ENCODE data around the gene MACROD1.

DNA sequence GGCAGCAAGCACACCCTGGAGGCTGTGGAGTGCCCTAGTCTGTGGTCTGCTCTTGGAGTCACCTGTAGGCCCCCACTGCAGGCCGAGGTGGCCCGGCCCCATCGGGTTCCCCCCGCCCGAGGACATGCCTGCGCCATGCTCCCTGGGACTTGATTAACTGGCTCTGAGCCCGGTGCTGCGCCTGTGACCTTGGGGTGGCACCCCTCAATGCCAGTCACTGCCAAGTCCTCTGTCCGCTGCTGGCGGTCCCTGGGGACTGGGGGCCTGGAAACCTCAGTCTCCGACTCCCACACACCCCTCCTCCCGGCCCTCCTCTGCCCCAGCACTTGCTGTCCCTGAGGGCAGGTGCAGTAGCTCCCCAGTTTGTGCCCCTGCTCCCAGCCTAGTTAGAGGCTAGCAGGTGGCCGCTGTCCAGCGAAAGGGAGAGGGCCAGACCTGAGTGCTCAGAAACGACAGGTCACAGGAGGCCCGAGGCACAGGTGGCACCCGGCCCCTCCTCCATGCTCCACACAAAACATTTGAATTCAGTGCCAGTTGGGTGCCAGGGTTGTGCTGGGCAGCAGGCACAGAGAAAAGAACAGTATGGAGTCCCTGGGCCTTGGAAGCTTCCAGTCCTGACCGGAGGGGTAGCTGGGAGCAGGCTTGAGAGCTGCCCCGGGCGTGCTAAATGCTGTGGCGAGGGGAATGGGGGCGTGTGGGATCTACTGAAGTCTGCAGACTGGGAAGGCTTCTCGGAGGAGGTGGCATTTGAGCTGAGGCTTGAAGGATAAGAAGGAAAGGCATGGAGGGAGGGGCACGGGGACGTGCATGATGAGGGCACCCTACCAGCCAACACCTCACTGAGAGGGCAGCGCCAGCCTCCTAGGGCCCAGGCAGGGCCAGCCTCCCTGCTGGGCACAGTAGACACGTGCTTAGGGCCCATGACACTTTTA is 146.5 kb downstream of the MACROD1 start:
- TF ChIP-seq, protein P1, sequence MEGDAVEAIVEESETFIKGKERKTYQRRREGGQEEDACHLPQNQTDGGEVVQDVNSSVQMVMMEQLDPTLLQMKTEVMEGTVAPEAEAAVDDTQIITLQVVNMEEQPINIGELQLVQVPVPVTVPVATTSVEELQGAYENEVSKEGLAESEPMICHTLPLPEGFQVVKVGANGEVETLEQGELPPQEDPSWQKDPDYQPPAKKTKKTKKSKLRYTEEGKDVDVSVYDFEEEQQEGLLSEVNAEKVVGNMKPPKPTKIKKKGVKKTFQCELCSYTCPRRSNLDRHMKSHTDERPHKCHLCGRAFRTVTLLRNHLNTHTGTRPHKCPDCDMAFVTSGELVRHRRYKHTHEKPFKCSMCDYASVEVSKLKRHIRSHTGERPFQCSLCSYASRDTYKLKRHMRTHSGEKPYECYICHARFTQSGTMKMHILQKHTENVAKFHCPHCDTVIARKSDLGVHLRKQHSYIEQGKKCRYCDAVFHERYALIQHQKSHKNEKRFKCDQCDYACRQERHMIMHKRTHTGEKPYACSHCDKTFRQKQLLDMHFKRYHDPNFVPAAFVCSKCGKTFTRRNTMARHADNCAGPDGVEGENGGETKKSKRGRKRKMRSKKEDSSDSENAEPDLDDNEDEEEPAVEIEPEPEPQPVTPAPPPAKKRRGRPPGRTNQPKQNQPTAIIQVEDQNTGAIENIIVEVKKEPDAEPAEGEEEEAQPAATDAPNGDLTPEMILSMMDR (IDR thresholded peaks at IDR 0.05) = no peak
- no peak for TF ChIP-seq EZH2 (IDR thresholded peaks at IDR 0.05; ENCODE audit: borderline replicate concordance, insufficient read depth, low read depth, low read length, poor library complexity, severe bottlenecking)

Measured in B cell (primary cell).